Measurements from ENCODE around the gene GABRQ.

Gene GABRQ

GRCh38 chrX:152637649-152638442, at the start of gene GABRQ:
Gene GABRQ (plus strand): TSS chrX:152637895. CDS start chrX:152638203, 308 bp downstream.
- peak; percentile 15 for DNase-seq (ENCODE audit: low read depth)

GRCh38 chrX:152588206-152588605, 49.5 kb upstream of the GABRQ start:
- no peak for DNase-seq (ENCODE audit: low read depth)

GRCh38 chrX:152600853-152601633, 36.7 kb upstream of the GABRQ start:
- DNase-seq (ENCODE audit: low read depth): no peak

- no peak for DNase-seq (ENCODE audit: low read depth)
These were observed 35.7 kb upstream of the GABRQ start for GRCh38 chrX:152601848-152602616.

- DNase-seq (ENCODE audit: low read depth): no peak
These were observed 22.9 kb upstream of the GABRQ start for GRCh38 chrX:152614791-152615190.

- peak; percentile 1 for DNase-seq (ENCODE audit: low read depth)
These were observed 17.8 kb upstream of the GABRQ start for GRCh38 chrX:152619897-152620296.

- peak; percentile 40 for DNase-seq (ENCODE audit: low read depth)
These were observed 5.1 kb upstream of the GABRQ start for GRCh38 chrX:152632445-152633097.

- DNase-seq (ENCODE audit: low read depth): peak; percentile 58
These were observed 1.8 kb upstream of the GABRQ start for GRCh38 chrX:152635941-152636340.

- no peak for DNase-seq (ENCODE audit: low read depth)
These were observed 779 bp downstream of the GABRQ start for GRCh38 chrX:152638443-152638904.

- DNase-seq (ENCODE audit: low read depth): no peak
These were observed 1.7 kb downstream of the GABRQ start for GRCh38 chrX:152639426-152639825.

GRCh38 chrX:152640034-152640818, 2.5 kb downstream of the GABRQ start:
- DNase-seq (ENCODE audit: low read depth): no peak

- no peak for DNase-seq (ENCODE audit: low read depth)
These were observed 3.7 kb downstream of the GABRQ start for GRCh38 chrX:152641256-152641875.

- peak; percentile 12 for DNase-seq (ENCODE audit: low read depth)
These were observed 4.3 kb downstream of the GABRQ start for GRCh38 chrX:152641996-152642395.

GRCh38 chrX:152642931-152643564, 5.4 kb downstream of the GABRQ start:
- DNase-seq (ENCODE audit: low read depth): no peak

- DNase-seq (ENCODE audit: low read depth): no peak
These were observed 9.3 kb downstream of the GABRQ start for GRCh38 chrX:152646961-152647360.

GRCh38 chrX:152647978-152648377, 10.3 kb downstream of the GABRQ start:
- DNase-seq (ENCODE audit: low read depth): no peak

GRCh38 chrX:152652060-152652459, 14.4 kb downstream of the GABRQ start:
- no peak for DNase-seq (ENCODE audit: low read depth)

GRCh38 chrX:152652467-152652866, 14.8 kb downstream of the GABRQ start:
- no peak for DNase-seq (ENCODE audit: low read depth)

GRCh38 chrX:152656087-152656486, 18.4 kb downstream of the GABRQ start:
- no peak for DNase-seq (ENCODE audit: low read depth)

- DNase-seq (ENCODE audit: low read depth): no peak
These were observed 19.2 kb downstream of the GABRQ start for GRCh38 chrX:152656890-152657289.
